Activated CD8-positive, alpha-beta memory T cell treated with anti-CD3 and anti-CD28 coated beads, Interleukin-2, amount 50 U/mL, for 4 hours (primary cell): ENCODE data around the gene CALCB.

Experiments used
- DNase-seq: peaks from one replicate; pipeline ENCODE4 v3.0.0-alpha.2; 2020

CALCB gene

DNA sequence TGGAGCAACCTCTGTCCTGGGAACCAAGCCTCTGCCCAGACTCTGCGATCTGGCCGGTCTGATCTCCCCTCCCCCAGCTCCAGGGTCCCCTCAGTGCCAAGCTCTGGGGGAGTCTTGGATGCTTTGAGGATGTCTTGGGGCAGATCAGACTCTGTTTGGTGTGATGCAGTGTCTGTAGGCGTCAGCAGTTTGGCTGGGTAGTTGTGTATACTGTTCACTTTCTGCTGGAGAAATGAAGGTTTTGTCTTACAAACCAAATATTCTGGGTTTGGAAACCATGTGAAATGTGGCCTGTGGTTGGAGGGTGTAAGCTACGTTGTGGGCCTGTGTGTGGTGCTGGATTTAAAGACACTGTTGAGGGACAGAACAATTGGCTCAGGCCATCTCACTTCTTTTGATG, 46.0 kb downstream of the CALCB start:
- DNase-seq = no peak

- DNase-seq = no peak
Measured at GRCh38 chr11:15119826-15120225, 46.4 kb downstream of the CALCB start.

DNA sequence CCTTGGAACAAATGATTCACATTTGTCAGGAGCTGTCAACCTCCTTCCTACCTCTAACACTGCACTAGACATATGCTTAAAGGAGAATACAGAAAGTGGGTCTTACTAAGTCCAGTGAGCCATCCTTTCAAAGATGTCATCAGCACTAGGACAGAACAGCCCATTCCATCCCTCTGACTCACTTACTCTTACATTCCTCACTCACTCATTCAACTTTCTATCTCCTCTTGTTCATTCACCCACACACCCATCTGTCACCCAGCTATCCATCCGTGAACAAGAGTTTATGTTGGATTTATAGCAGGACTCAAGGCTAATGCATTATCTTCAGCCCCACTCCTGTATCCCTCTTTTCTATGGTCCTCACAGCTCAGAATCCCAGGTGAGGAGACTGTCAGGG, 50.5 kb downstream of the CALCB start:
- DNase-seq = no peak

DNA sequence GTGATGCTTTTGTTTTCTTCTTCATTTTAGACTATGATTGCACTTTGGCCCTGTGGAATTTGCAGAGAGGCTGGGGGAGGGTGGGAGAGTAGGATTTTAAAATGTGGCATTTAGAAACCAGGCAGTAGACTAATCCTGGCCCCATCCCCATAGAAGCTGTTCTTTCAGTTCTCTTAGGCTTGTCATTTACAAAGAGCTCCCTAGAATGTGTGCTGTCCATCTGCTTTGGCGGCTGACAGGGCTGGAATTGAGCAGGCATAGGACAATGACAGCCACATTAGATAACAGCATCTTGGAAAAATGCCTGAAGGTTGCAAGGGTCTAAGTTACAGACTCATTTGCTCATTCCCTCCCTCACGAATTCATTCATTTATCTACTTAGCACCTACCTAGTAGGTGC, 51.1 kb downstream of the CALCB start:
- DNase-seq = no peak

DNA sequence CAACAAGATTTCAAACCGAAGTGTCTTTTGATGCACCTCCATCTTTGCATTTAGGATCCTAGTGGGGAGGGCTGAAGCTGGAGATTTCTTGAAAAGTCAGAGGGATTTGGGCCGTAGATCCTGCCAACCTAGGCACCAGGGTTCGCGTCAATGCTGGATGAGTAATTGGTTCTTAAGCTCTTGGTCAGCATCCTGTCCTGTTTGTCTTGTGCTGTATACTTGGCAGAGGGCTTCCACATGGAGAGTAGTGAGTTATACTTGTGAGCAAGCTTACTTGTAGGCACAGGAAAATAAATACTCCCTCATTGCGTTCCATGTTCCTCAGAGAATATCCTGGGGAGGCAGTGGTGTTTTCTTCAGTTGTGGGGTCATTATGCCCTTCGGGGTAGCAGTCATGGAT, 53.9 kb downstream of the CALCB start:
- no peak for DNase-seq
